Fibroblast of lung (primary cell): ENCODE results near the gene P2RX4.

Experiments
- CTCF ChIP-seq, 2 donors: IDR thresholded peaks in 1 of 2; conservative IDR thresholded peaks in 1 of 2; 1 replicate in 1 of 2; 2 replicates in 1 of 2; pipeline ENCODE4 v1.5.1; 2011 to 2012; ENCODE audit warnings: low read length in 2 of 2, control low read depth in 1 of 2, inconsistent platforms in 1 of 2, low read depth in 1 of 2, mild to moderate bottlenecking in 1 of 2
- EZH2 ChIP-seq: IDR thresholded peaks from 2 replicates; pipeline ENCODE4 v1.5.1; 2012; ENCODE audit warnings: low read length, control low read depth, mild to moderate bottlenecking; ENCODE audit errors: missing control alignments

- no peak for TF ChIP-seq CTCF (conservative IDR thresholded peaks at IDR 0.05 in 1 of 2, IDR thresholded peaks at IDR 0.05 in 1 of 2; ENCODE audit: low read depth in 1 of 2, low read length in 2 of 2)
- no peak for TF ChIP-seq EZH2
These were observed 43.6 kb upstream of the P2RX4 start for GRCh38 chr12:121166356-121166755.
